ENCODE data around the gene CRTC3. TPM values are rescaled to one million over a fixed set of nuclear protein-coding genes. Genes with fewer than 3 reads are reported as not detected.
A peak's percentile ranks its signal among the peaks of the same experiment; 100 is the strongest.
"Not testable (repeated sequence)": the region's sequence is repeated elsewhere in the genome, so short reads cannot be mapped to it uniquely, and the experiment has no call there.

The CRTC3 gene
- total RNA-seq, 2 experiments from 2014 or later: 27.1 to 28.7 TPM

DNA sequence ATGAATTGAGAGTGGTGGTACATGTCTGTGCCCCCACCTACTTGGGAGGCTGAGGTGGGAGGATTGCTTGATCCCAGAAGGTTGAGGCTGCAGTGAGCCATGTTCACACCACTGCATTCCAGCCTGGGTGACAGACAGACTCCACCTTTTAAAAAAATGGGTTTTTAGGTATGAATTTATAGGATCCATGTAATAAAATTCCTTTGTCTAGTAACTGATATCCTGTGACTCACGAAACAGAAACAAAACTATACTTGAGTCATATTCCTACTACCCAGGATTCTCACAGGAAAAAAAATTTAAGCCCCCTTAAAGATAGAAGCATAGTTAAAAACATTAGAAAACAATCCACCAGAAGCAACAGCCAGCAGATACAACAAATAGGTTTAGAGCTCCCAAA lies 10.0 kb upstream of the CRTC3 start:
- H3K27me3 Mint-ChIP-seq: no peaks in the 10 kb centered on the region
- ATAC-seq: no peak
- no peak overlapping the region for H3K27ac Mint-ChIP-seq
- DNase-seq: no peak
- H3K4me1 Mint-ChIP-seq (ENCODE audit: low read depth): peaks cover 6% of the 10 kb centered on the region
- no peaks in the 10 kb centered on the region for H3K36me3 Mint-ChIP-seq (ENCODE audit: low read depth)
- H3K9me3 Mint-ChIP-seq: no peaks in the 10 kb centered on the region
- CTCF ChIA-PET: interaction anchor here (2.0 kb wide), 1 partner anchor 11 kb away, joined by 7 read pairs; the partner anchor contains the start of gene CRTC3
- POLR2A ChIA-PET: interaction anchor here (1.1 to 1.5 kb wide), 2 partner anchors 9 to 10 kb away, joined by 3 to 5 read pairs; partner anchors contain the start of gene CRTC3
- TF ChIP-seq, protein P1, sequence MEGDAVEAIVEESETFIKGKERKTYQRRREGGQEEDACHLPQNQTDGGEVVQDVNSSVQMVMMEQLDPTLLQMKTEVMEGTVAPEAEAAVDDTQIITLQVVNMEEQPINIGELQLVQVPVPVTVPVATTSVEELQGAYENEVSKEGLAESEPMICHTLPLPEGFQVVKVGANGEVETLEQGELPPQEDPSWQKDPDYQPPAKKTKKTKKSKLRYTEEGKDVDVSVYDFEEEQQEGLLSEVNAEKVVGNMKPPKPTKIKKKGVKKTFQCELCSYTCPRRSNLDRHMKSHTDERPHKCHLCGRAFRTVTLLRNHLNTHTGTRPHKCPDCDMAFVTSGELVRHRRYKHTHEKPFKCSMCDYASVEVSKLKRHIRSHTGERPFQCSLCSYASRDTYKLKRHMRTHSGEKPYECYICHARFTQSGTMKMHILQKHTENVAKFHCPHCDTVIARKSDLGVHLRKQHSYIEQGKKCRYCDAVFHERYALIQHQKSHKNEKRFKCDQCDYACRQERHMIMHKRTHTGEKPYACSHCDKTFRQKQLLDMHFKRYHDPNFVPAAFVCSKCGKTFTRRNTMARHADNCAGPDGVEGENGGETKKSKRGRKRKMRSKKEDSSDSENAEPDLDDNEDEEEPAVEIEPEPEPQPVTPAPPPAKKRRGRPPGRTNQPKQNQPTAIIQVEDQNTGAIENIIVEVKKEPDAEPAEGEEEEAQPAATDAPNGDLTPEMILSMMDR (IDR thresholded peaks at IDR 0.05): no peak
- intact Hi-C loops (cut with micrococcal nuclease): loop anchor here (1.0 kb wide), 1 partner anchor 10 kb away; the partner anchor contains the start of gene CRTC3
- H3K4me3 Mint-ChIP-seq: no peak overlapping the region

DNA sequence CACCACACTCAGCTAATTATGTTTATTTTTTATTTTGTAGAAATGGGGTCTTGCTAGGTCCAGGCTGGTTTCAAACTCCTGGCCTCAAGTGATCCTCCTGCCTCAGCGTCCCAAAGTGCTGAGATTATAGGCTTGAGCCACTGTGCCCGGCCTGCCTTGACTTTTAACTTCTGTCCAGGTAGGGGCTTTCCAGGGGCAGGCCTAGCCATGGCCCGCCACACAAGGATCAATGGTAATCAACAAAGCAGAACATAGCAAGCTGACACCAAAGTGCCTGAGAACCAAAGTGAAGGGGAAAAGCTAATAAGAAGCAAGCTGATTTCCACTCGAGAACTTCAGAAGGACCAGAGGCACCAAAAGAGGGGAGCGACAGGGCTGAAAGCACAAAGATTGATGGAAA lies 9.4 kb upstream of the CRTC3 start:
- POLR2A ChIA-PET: interaction anchor here (1.1 to 1.5 kb wide), 2 partner anchors 9 to 10 kb away, joined by 3 to 5 read pairs; partner anchors contain the start of gene CRTC3
- ATAC-seq: no peak

DNA sequence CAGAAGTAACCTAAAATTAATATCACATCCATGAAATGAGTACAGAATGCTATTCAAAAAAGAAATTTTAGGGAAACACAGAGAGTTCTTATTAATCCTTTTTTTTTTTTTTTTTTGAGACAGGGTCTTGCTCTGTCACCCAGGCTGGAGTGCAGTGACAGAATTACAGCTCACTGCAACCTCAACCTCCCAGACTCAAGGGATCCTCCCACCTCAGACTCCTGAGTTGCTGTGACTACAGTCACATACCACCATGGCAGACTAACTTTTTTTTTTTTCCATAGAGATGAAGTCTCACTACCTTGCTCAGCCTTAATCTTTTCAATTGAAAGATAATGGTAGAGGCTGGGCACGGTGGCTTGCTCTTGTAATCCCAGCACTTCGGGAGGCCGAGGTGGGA lies 6.3 kb upstream of the CRTC3 start:
- DNase-seq (no peak), ATAC-seq (peak; percentile 48)
- no peaks in the 10 kb centered on the region for H3K27me3 Mint-ChIP-seq
- CTCF ChIA-PET: interaction anchor here (0.6 kb wide), 1 partner anchor 124 kb away, joined by 3 read pairs; no protein-coding TSS in a partner anchor
- H3K36me3 Mint-ChIP-seq (ENCODE audit: low read depth): no peaks in the 10 kb centered on the region
- intact Hi-C loops (cut with micrococcal nuclease): no loop called here
- TF ChIP-seq, protein P1 (IDR thresholded peaks at IDR 0.05): no peak
- H3K9me3 Mint-ChIP-seq: no peaks in the 10 kb centered on the region
- POLR2A ChIA-PET: interaction anchor here (0.6 kb wide), 1 partner anchor 165 kb away, joined by 5 read pairs; no protein-coding TSS in a partner anchor
- H3K4me3 Mint-ChIP-seq: no peak overlapping the region
- H3K27ac Mint-ChIP-seq: no peak overlapping the region
- peaks cover 5% of the 10 kb centered on the region for H3K4me1 Mint-ChIP-seq (ENCODE audit: low read depth)

More for the DNA sequence above, 9.4 kb upstream of the CRTC3 start:
- CTCF ChIA-PET: interaction anchor here (0.7 to 2.0 kb wide), 3 partner anchors 10 to 150 kb away, joined by 3 to 7 read pairs (median 3); partner anchors contain the start of gene CRTC3
- Mint-ChIP-seq H3K9me3 (no peaks in the 10 kb centered on the region), H3K27me3 (no peaks in the 10 kb centered on the region), H3K4me1 (ENCODE audit: low read depth) (peaks cover 6% of the 10 kb centered on the region), H3K27ac (no peak overlapping the region), H3K36me3 (ENCODE audit: low read depth) (no peaks in the 10 kb centered on the region), H3K4me3 (no peak overlapping the region)
- intact Hi-C loops (cut with micrococcal nuclease): loop anchor here (1.0 kb wide), 1 partner anchor 9 kb away; the partner anchor contains the start of gene CRTC3
- DNase-seq: no peak
- TF ChIP-seq, protein P1 (IDR thresholded peaks at IDR 0.05): no peak

DNA sequence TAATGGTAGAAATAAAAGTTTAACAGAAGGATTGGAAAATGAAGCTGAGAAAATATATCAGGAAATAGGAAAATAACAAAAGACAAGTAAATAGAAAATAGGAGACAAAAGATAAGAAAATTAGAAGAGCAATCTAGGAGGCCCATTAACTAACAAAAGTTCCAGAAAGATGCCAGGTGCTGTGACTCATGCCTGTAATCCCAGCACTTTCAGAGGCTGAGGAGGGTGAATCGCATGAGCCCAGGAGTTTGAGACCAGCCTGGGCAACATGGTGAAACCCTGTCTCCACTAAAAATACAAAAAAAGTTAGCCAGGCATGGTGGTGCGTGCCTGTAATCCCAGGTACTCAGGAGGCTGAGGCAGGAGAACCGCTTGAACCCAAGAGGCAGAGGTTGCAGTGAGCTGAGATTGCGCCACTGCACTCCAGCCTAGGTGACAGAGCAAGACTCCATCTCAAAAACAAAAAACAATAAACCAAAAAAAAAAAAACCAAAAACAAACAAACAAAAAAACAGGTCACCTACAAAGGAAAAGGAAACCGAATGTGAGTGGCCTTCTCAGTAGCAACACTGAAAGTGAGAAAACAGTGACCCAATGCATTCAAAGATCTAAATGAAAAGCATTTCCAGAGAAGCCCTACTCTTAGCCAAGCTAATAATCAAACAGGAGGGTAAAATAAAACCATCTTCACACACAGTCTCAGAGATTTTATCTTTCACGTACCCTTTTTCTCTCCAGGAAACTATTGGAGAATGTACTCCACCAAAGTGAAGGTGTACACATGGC lies 5.5 kb upstream of the CRTC3 start:
- ATAC-seq; H3K27ac Mint-ChIP-seq; DNase-seq; H3K9me3 Mint-ChIP-seq; intact Hi-C loops (cut with micrococcal nuclease); H3K36me3 Mint-ChIP-seq (ENCODE audit: low read depth); H3K27me3 Mint-ChIP-seq; H3K4me3 Mint-ChIP-seq: not testable (repeated sequence)
- ChIA-PET POLR2A (interaction anchor here (1.0 kb wide), 1 partner anchor 72 kb away, joined by 3 read pairs; no protein-coding TSS in a partner anchor), CTCF (interaction anchor here (0.9 kb wide), 1 partner anchor 204 kb away, joined by 3 read pairs; no protein-coding TSS in a partner anchor)
- peaks cover 10% of the 10 kb centered on the region for H3K4me1 Mint-ChIP-seq (ENCODE audit: low read depth)

DNA sequence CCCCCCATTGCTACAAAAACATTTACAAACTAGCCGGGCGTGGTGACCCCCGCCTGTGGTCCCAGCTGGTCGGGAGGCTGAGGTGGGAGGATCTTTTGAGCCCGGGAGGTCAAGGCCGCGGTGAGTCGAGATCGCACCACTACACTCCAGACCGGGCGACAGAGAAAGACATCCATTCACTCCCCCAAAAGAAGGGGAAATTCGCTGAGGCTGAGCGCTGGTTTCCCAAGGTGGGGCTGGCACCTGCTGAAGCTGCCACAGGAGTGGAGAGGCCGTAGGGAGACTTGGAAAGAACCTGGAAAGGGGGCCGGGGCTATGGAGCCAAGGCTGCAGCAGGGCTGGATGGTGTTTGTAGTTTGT lies 732 bp upstream of the CRTC3 start:
- ChIA-PET POLR2A (interaction anchor here (0.7 kb wide), 1 partner anchor 9 kb away, joined by 3 read pairs; no protein-coding TSS in a partner anchor), CTCF (no interaction called here)
- peak overlapping the region; percentile 94 for H3K27ac Mint-ChIP-seq

More for the DNA sequence above, 732 bp upstream of the CRTC3 start:
- TF ChIP-seq, protein P1 (IDR thresholded peaks at IDR 0.05): no peak
- ATAC-seq: no peak
- H3K9me3 Mint-ChIP-seq: no peaks in the 10 kb centered on the region
- peak overlapping the region; percentile 81 for H3K4me3 Mint-ChIP-seq
- no peaks in the 10 kb centered on the region for H3K27me3 Mint-ChIP-seq
- H3K36me3 Mint-ChIP-seq (ENCODE audit: low read depth): peaks cover 14% of the 10 kb centered on the region
- peaks cover 35% of the 10 kb centered on the region for H3K4me1 Mint-ChIP-seq (ENCODE audit: low read depth)
- DNase-seq: no peak
- intact Hi-C loops (cut with micrococcal nuclease): loop anchor here (1.0 kb wide), 1 partner anchor 9 kb away; no protein-coding TSS in a partner anchor

All from activated CD8-positive, alpha-beta T cell treated with anti-CD3 and anti-CD28 coated beads for 36 hours (primary cell).